Measurements from ENCODE around the gene HRH2.

DNA sequence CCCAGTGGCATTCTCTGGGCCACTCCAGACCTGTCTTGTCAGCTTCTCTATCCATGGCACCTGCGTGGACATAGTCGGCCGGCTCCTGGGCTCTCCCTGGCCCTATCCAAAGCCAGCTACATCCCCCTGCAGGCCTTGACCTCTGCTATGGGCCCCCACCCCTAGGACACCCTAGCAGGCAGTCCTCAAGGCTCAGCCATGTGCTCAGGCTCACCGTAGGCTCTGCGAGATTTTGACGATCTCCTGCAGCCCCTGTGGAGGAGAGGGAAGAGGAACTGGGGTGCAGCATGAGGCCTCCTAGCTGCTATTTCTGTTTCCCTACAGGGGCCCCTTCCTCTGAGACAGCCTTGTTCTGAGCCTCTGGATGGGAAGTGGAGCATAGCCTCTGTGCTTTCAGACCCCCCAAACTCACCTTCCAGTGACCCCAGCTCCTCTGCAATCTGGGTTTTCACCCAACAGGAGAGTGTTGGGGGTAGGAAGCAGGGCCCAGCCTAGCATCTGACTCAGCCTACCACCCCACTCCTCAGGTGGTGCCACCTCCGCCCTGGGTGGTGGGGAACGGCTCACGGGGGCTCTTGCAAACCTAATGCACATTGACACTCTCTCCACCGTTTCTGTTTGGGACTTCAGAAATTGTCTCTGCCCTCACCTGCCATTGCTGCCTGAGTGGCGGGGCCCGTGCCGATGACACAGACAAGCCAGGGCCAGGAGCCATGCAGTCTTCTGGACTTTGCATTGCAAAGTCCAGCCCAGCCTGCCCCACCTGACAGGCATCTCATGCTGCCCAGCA, 36.7 kb downstream of the HRH2 start:
- no peak for TF ChIP-seq POLR2A (IDR thresholded peaks at IDR 0.05)
- TF ChIP-seq, protein P1, sequence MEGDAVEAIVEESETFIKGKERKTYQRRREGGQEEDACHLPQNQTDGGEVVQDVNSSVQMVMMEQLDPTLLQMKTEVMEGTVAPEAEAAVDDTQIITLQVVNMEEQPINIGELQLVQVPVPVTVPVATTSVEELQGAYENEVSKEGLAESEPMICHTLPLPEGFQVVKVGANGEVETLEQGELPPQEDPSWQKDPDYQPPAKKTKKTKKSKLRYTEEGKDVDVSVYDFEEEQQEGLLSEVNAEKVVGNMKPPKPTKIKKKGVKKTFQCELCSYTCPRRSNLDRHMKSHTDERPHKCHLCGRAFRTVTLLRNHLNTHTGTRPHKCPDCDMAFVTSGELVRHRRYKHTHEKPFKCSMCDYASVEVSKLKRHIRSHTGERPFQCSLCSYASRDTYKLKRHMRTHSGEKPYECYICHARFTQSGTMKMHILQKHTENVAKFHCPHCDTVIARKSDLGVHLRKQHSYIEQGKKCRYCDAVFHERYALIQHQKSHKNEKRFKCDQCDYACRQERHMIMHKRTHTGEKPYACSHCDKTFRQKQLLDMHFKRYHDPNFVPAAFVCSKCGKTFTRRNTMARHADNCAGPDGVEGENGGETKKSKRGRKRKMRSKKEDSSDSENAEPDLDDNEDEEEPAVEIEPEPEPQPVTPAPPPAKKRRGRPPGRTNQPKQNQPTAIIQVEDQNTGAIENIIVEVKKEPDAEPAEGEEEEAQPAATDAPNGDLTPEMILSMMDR (IDR thresholded peaks at IDR 0.05) = no peak
